ENCODE measurements around the gene DIAPH3.

DIAPH3 gene

DNA sequence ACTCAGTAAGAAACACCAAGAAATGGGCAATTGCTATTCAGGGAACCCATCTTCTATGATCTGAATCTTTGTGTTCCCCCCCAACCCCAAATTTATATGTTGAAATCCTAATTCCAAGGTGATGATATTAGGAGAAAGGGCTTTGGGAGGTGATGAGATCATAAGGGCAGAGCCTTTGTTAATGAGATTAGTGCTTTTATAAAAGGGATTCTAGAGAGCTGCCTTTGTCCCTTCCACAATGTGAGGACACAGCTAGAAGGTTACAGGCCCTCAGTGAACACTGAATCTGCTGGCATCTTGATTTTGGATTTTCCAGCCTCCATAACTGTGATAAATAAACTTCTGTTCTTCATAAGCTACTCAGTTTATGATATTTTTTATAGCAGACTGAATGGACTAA is 376.0 kb downstream of the DIAPH3 start:
- DNase-seq (ENCODE audit: low spot score) = no peak

- DNase-seq (ENCODE audit: low spot score) = no peak
Observed at GRCh38 chr13:59782696-59783095, 381.0 kb downstream of the DIAPH3 start.

- DNase-seq (ENCODE audit: low spot score) = no peak
Observed at GRCh38 chr13:59780058-59780457, 383.7 kb downstream of the DIAPH3 start.

DNA sequence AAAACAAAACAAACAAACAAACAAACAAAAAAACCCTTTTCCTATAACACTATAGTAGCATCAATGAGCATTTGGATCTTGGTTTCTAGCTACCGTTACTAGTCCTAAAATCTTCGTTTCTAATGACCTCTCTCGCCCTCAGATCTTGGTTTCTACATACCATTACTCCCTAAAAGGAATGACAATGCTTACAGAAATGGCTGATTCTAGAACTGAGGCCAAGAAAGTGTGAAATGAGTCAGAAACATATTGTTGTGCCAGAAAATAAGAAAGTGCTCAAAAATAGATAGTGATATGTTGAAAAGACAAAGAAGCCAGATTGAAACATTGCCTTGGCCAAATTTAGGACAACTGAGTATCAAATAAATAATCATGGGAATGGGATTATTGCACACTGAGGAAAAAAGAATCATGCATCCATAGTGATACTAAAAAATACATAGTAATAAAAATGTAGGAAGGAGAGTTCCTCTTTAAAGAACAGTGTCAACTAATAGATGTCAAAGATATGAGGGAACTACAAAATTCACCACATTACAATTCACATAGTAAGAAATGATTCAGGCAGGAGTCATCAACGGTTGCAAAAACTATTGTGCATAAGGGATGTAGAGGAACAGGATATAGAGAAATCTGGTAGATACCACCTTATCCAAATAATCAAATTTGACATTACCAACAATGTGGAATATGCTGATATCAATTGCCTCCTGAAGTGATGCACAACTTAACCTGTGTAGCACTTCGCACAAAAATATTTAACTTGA is 386.6 kb downstream of the DIAPH3 start:
- no peak for DNase-seq (ENCODE audit: low spot score)

- no peak for DNase-seq (ENCODE audit: low spot score)
Observed at GRCh38 chr13:59774491-59774971, 389.2 kb downstream of the DIAPH3 start.

DNA sequence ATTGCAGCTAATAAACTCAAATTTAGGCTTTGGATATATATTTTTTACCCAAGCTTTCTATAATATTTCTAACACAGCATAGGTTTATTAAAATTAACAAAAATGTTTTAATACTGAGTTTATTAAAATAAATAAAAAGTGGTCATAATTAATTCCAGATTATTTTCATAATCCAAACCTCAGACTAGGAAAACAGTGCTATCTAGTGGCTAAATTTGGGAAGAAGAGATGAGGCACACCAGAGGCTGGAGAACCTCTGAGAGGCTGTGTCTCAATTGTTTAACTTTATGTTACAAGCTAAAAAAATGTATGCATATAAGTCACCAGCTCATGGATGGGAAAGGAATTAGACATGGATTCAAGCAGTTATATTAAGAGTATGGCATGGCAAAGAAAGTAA is 392.5 kb downstream of the DIAPH3 start:
- no peak for DNase-seq (ENCODE audit: low spot score)

DNA sequence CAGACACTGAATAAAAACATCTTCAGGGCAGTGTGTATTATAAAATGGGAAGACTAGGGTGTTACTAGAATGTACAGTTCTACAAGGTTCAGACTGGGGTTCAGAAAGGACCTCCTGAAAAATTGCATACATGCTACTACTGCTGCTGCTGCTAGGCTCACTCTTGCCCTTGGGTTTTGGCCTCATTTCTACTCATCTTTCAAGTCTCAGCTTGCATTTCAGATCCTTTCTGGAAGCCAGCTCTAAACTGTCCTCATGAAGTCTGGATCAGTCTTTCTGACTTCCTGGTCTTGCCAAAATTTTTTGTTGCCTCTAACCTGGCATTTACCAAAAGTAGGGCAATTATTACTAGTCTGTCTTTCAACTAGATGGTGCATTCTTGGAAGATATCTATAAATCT is 393.3 kb downstream of the DIAPH3 start:
- no peak for DNase-seq (ENCODE audit: low spot score)

- DNase-seq (ENCODE audit: low spot score) = no peak
Observed at GRCh38 chr13:59766236-59766635, 397.5 kb downstream of the DIAPH3 start.

DNA sequence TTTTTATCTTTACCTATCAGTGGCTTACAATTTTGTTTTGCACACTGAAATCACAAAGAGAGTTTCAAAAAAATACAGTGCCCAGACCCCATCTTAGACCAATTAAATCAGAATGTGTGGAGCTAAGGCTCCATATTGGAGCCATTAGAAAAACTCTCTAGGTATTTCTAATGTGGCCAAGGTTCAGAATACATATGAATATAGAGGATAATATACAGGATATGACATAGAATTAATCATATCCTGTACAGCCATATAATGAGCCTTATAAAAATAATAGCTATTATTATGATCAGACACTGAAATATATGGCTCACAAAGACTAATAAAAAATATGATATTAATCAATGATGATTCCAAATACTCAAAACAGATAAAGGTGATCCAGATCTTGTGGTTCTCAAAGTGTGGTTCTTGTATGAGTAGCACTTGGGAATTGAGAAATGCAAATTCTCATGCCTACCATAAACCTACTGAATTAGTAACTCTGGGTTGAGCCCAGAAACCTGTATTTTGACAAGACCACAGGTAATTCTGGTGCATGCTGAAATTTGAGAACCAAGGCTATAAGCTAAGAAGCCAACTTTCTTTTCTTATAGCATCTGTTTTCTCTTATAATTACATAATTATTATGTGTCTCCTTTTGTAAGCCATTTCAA is 408.0 kb downstream of the DIAPH3 start:
- no peak for DNase-seq (ENCODE audit: low spot score)

- no peak for DNase-seq (ENCODE audit: low spot score)
Observed at GRCh38 chr13:59754411-59754810, 409.3 kb downstream of the DIAPH3 start.

DNA sequence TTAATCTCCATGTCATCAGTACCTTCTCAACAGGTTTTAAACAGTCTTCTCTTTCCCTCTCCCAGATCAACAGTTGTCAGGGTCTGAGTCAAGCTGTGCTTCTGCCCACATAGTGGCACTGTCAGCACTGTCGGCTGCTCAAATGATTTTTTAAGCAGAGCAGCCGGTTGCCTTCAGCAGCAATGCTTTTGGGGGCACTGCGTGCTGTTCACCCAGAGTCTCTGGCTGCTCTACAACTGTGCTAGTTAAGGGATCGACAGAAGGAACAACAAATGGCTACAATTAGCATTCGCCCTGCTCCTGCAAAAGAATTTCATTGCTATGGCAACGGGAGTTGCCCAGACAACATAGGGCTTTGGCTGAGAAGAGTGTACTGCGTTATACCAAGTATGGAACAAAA is 412.9 kb downstream of the DIAPH3 start:
- peak; percentile 92 for DNase-seq (ENCODE audit: low spot score)

DNA sequence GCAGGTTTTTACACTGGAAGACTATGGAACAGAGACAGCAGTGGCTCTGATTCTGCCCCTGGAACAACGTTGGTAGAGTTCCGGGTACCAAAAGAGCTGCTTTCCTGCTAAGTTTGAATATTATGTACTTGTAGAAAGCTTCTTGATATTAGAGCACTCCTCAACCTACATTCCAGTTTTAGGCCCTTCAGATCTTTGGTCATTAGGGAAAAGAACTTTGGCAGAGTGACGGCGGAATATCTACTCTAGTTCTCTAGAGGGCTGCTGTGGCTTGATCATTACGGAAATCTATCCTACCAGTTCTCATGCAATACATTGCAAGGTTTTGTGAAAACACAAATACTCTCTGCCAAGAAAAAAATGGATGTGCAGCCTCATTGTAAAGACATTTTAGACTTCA is 415.7 kb downstream of the DIAPH3 start:
- DNase-seq (ENCODE audit: low spot score) = no peak

DNA sequence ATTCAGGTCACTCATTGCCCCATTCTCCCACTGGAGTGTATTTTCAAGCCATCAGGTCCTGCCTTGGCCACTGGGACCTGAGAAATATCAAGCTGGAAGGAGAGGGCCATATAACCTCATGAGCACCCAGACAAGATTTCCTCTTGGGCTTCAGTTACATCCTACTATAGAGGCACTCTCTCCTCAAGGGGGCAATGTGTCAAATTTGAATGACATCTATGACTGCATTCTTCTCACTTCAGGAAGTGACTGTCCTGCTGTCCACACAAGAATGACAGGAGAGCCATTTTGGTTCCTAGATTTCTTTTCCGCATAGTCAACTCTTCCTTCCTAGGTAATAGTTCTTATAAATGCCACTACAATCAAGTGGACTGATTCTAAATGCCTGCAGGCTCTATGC is 416.2 kb downstream of the DIAPH3 start:
- no peak for DNase-seq (ENCODE audit: low spot score)

GRCh38 chr13:59746291-59746962 is 417.3 kb downstream of the DIAPH3 start:
- DNase-seq (ENCODE audit: low spot score) = no peak

GRCh38 chr13:59745392-59745788 is 418.3 kb downstream of the DIAPH3 start:
- no peak for DNase-seq (ENCODE audit: low spot score)

GRCh38 chr13:59744747-59745391 is 418.9 kb downstream of the DIAPH3 start:
- no peak for DNase-seq (ENCODE audit: low spot score)

- no peak for DNase-seq (ENCODE audit: low spot score)
Observed at GRCh38 chr13:59743195-59743594, 420.5 kb downstream of the DIAPH3 start.

- no peak for DNase-seq (ENCODE audit: low spot score)
Observed at GRCh38 chr13:59742467-59742866, 421.3 kb downstream of the DIAPH3 start.

DNA sequence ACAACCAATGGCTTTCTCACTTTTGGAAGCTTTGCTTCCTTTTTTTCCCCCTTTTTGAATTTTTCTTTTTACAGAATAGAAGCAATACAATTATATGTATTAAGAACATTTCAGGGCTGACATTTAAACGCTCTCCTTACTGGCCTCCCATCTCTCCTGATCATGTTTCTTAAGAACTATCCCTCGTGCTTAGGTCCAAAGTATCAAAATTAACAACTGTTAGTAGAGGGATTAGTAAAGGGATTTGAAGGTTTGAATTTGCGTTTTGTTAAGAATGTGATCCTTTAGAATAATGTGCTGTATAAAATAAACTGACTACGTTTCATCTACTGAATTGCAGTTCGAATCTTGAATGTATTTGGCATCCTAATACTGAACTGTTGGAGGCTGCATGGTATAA is 424.8 kb downstream of the DIAPH3 start:
- DNase-seq (ENCODE audit: low spot score) = no peak

GRCh38 chr13:59734393-59734792 is 429.3 kb downstream of the DIAPH3 start:
- DNase-seq (ENCODE audit: low spot score) = no peak

DNA sequence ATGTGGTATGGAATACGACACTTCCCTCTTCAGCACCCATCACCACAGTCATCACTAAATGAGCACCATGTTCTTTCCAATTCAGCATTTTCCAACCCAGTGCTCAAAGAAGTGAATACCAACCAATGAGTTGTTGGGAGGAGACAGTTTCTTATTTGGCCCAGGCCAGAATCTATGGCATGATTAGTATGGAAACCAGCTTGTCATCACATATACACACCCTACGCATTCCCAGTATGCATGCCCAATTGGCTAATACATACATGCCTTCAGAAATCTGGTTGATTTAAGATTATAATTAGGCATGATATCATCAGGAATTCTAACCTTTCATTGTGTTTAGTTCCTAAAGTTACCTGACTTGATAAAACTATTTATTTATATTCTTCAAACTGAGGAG is 430.0 kb downstream of the DIAPH3 start:
- no peak for DNase-seq (ENCODE audit: low spot score)

- DNase-seq (ENCODE audit: low spot score) = no peak
Observed at GRCh38 chr13:59730026-59730425, 433.7 kb downstream of the DIAPH3 start.

Measured in Ammon's horn (tissue), 1 donor.